ENCODE data around the gene APMAP. TPM values are rescaled to one million over a fixed set of nuclear protein-coding genes. Genes with fewer than 3 reads are reported as not detected.

APMAP gene
- total and polyA plus RNA-seq, 10 of the 15 experiments (the other 5 are each of a cell fraction or from before 2014, with no cell fraction given), result 12.1 to 60.2 (median 32.7) TPM

DNA sequence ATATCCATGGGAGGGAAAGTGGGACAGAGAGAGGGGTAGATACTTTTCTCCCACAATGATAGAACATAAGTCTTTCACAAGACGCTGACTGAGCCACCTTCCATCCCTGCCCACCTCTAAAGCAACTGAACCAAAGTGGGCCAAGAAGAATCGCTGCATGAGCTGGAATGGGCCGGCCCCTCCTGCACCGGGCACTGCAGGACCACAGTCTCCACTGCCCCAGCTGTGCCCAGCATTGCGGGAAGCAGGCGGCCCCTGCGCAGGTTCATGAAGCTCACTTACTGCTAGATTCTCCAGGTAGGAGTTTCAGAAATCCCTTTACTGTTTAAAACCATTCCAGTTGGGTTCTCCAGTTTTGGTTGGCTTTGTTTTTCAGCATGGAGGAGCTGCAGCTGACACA is 75.5 kb downstream of the APMAP start:
- in situ Hi-C loops (cut with MboI), result loop anchor here (5.0 to 25.0 kb wide), 2 partner anchors 130 to 980 kb away; no protein-coding TSS in a partner anchor

More for the DNA sequence above, 75.5 kb downstream of the APMAP start:
- H3K36me3 ChIP-seq (ENCODE audit: control insufficient read depth in 2 of 2, insufficient read depth in 2 of 2, low read length in 1 of 2), result no peaks in the 10 kb centered on the region
- ChIA-PET POLR2A (no interaction called here), SMC1A (ENCODE audit: uncharacterized antibody, unreplicated experiment) (no interaction called here), RAD21 (ENCODE audit: unreplicated experiment) (no interaction called here), CTCF (interaction anchor here (0.9 to 2.4 kb wide), 3 partner anchors 75 to 815 kb away, joined by 3 to 16 read pairs (median 3); no protein-coding TSS in a partner anchor)
- TF ChIP-seq ZNF274 (IDR thresholded peaks at IDR 0.05; ENCODE audit: insufficient read depth, insufficient read length) (no peak), TARDBP (IDR thresholded peaks at IDR 0.05; ENCODE audit: borderline replicate concordance) (no peak), MEF2B (IDR thresholded peaks at IDR 0.05; ENCODE audit: partially characterized antibody, poor library complexity, severe bottlenecking) (no peak), TCF12 (IDR thresholded peaks at IDR 0.05; ENCODE audit: low read depth, low read length) (no peak), SMAD1 (IDR thresholded peaks at IDR 0.05; ENCODE audit: low read depth, partially characterized antibody) (no peak)
- TF ChIP-seq, protein P1, sequence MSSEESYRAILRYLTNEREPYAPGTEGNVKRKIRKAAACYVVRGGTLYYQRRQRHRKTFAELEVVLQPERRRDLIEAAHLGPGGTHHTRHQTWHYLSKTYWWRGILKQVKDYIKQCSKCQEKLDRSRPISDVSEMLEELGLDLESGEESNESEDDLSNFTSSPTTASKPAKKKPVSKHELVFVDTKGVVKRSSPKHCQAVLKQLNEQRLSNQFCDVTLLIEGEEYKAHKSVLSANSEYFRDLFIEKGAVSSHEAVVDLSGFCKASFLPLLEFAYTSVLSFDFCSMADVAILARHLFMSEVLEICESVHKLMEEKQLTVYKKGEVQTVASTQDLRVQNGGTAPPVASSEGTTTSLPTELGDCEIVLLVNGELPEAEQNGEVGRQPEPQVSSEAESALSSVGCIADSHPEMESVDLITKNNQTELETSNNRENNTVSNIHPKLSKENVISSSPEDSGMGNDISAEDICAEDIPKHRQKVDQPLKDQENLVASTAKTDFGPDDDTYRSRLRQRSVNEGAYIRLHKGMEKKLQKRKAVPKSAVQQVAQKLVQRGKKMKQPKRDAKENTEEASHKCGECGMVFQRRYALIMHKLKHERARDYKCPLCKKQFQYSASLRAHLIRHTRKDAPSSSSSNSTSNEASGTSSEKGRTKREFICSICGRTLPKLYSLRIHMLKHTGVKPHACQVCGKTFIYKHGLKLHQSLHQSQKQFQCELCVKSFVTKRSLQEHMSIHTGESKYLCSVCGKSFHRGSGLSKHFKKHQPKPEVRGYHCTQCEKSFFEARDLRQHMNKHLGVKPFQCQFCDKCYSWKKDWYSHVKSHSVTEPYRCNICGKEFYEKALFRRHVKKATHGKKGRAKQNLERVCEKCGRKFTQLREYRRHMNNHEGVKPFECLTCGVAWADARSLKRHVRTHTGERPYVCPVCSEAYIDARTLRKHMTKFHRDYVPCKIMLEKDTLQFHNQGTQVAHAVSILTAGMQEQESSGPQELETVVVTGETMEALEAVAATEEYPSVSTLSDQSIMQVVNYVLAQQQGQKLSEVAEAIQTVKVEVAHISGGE (CRISPR knock-in tag; IDR thresholded peaks at IDR 0.05), result no peak
- TF ChIP-seq, protein P2, sequence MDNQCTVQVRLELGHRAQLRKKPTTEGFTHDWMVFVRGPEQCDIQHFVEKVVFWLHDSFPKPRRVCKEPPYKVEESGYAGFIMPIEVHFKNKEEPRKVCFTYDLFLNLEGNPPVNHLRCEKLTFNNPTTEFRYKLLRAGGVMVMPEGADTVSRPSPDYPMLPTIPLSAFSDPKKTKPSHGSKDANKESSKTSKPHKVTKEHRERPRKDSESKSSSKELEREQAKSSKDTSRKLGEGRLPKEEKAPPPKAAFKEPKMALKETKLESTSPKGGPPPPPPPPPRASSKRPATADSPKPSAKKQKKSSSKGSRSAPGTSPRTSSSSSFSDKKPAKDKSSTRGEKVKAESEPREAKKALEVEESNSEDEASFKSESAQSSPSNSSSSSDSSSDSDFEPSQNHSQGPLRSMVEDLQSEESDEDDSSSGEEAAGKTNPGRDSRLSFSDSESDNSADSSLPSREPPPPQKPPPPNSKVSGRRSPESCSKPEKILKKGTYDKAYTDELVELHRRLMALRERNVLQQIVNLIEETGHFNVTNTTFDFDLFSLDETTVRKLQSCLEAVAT (IDR thresholded peaks at IDR 0.05), result no peak
- TF ChIP-seq, protein P3, sequence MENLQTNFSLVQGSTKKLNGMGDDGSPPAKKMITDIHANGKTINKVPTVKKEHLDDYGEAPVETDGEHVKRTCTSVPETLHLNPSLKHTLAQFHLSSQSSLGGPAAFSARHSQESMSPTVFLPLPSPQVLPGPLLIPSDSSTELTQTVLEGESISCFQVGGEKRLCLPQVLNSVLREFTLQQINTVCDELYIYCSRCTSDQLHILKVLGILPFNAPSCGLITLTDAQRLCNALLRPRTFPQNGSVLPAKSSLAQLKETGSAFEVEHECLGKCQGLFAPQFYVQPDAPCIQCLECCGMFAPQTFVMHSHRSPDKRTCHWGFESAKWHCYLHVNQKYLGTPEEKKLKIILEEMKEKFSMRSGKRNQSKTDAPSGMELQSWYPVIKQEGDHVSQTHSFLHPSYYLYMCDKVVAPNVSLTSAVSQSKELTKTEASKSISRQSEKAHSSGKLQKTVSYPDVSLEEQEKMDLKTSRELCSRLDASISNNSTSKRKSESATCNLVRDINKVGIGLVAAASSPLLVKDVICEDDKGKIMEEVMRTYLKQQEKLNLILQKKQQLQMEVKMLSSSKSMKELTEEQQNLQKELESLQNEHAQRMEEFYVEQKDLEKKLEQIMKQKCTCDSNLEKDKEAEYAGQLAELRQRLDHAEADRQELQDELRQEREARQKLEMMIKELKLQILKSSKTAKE (IDR thresholded peaks at IDR 0.05; ENCODE audit: low read depth, poor library complexity, severe bottlenecking), result no peak
- no TSS peak for BruUV-seq (replicated peaks)
- no peak overlapping the region for H3K4me3 ChIP-seq
- H3K4me1 ChIP-seq (ENCODE audit: control insufficient read depth, insufficient read depth, low read length), result peaks cover 11% of the 10 kb centered on the region
- DNase-seq (ENCODE audit: low read depth, low spot score) (no peak), ATAC-seq (no peak), FAIRE-seq (no peak)
- intact Hi-C loops (cut with micrococcal nuclease; ENCODE audit: unreplicated experiment), result loop anchor here (5.0 kb wide), 1 partner anchor 75 kb away; no protein-coding TSS in a partner anchor
- no peaks in the 10 kb centered on the region; a peak in 1 of 4 replicates for H3K27me3 ChIP-seq (replicated peaks in 1 of 2; ENCODE audit: control insufficient read depth in 2 of 2, insufficient read depth in 2 of 2, low read length in 1 of 2)
- no peak overlapping the region for H3K9ac ChIP-seq (ENCODE audit: control insufficient read depth, insufficient read depth, low read length)
- no peak overlapping the region for H3K27ac ChIP-seq (ENCODE audit: control insufficient read depth, insufficient read depth)
- no peaks in the 10 kb centered on the region; the same call in 2 of the 3 replicates for H3K9me3 ChIP-seq (replicated peaks; ENCODE audit: control insufficient read depth, insufficient read depth, low read length)
- no peak overlapping the region for H3K4me2 ChIP-seq (ENCODE audit: control insufficient read depth, insufficient read depth)
- no peak overlapping the region for H2AFZ ChIP-seq (ENCODE audit: control insufficient read depth, low read depth, low read length)
- H3K79me2 ChIP-seq (ENCODE audit: control insufficient read depth, insufficient read depth, low read length), result no peaks in the 10 kb centered on the region
- H4K20me1 ChIP-seq (ENCODE audit: control insufficient read depth, insufficient read depth), result no peaks in the 10 kb centered on the region
- 90% methylated on average over 7 of the region's 7 CpGs for WGBS (ENCODE audit: insufficient coverage, insufficient replicate concordance, low lambda C conversion rate, missing lambda C conversion rate)
